Activated T-helper 2 cell treated with anti-CD3 and anti-CD28 coated beads, Interferon-gamma antibody, Interleukin-2, Interleukin-4, amounts not matched to agents 10 μg/mL and 5 μg/mL and 100 μg/mL, durations not matched to agents 14 hours and 24 hours and 36 hours (primary cell): ENCODE results near the gene UBE2K. TPM values are rescaled to one million over a fixed set of nuclear protein-coding genes. Genes with fewer than 3 reads are reported as not detected.
"Not testable (repeated sequence)": the region's sequence is repeated elsewhere in the genome, so short reads cannot be mapped to it uniquely, and the experiment has no call there.

Experiments used
- DNase-seq: peaks from one replicate; pipeline ENCODE4 v3.0.0; 2021; ENCODE audit warnings: low spot score
- H3K27ac Mint-ChIP-seq: one replicate; pipeline ENCODE4 v1.8.0; 2021; ENCODE audit warnings: mixed read lengths
- H3K27me3 Mint-ChIP-seq: one replicate; pipeline ENCODE4 v1.8.0; 2021; ENCODE audit warnings: low read depth, mixed read lengths
- H3K36me3 Mint-ChIP-seq: one replicate; pipeline ENCODE4 v1.8.0; 2021; ENCODE audit warnings: low read depth, mixed read lengths
- H3K4me1 Mint-ChIP-seq: one replicate; pipeline ENCODE4 v1.8.0; 2021; ENCODE audit warnings: low read depth, mixed read lengths
- H3K4me3 Mint-ChIP-seq: one replicate; pipeline ENCODE4 v1.8.0; 2021; ENCODE audit warnings: low read depth, mild to moderate bottlenecking, moderate library complexity, mixed read lengths
- H3K9me3 Mint-ChIP-seq: one replicate; pipeline ENCODE4 v1.8.0; 2021; ENCODE audit warnings: mixed read lengths
- intact Hi-C: fragments of 100-400 bp; cut with micrococcal nuclease; formaldehyde crosslinking; loops from one replicate; pipeline ENCODE4 v1.15.1; 2023
- total RNA-seq: library from RNA; stranded (reverse); gene quantifications from 2 replicates; pipeline ENCODE4 v1.2.3, GENCODE V29; 2022

Gene UBE2K
- total RNA-seq, 1 donor from 2014 or later = 94.1 TPM

GRCh38 chr4:39759569-39759968, 61.6 kb downstream of the UBE2K start:
- intact Hi-C loops = no loop called here
- no peak for DNase-seq
- Mint-ChIP-seq H3K9me3 (no peaks in the 10 kb centered on the region), H3K27me3 (no peaks in the 10 kb centered on the region), H3K27ac (no peak overlapping the region), H3K36me3 (peaks cover 52% of the 10 kb centered on the region), H3K4me3 (no peak overlapping the region), H3K4me1 (peaks cover 3% of the 10 kb centered on the region)

DNA sequence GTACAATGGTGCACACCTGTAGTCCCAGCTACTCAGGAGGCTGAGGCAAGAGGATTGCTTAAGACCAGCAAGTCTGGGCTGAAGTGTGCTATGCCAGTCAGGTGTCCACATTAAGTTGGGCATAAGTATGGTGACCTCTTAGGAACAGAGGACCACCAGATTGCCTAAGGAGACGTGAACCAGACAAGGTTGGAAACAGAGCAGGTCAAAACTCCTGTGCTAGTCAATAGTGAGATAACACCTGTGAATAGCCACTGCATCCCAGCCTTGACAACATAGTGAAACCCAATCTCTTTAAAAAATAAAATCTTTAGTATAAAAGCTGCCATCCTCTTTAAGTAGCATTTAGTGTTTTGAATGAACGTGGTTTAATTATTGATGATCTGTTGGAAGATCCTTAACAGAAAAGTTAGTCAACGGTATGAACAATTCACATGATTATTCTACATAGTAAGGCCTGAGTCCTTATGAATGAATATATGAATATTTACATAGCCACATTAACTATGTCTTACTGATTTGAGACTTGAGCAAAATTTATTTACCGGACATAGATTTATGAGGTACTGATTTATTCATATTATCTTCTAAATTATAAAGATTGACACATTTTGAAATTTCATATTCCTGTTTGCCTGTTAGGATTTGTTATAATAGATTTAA, 63.2 kb downstream of the UBE2K start:
- Mint-ChIP-seq H3K36me3 (peaks cover 49% of the 10 kb centered on the region), H3K27me3 (no peaks in the 10 kb centered on the region), H3K27ac (no peak overlapping the region), H3K4me3 (no peak overlapping the region), H3K4me1 (no peaks in the 10 kb centered on the region), H3K9me3 (no peaks in the 10 kb centered on the region)
- intact Hi-C loops = no loop called here
- no peak for DNase-seq

- H3K4me1 Mint-ChIP-seq = no peaks in the 10 kb centered on the region
- H3K4me3 Mint-ChIP-seq = no peak overlapping the region
- intact Hi-C loops = no loop called here
- no peak overlapping the region for H3K27ac Mint-ChIP-seq
- H3K27me3 Mint-ChIP-seq = no peaks in the 10 kb centered on the region
- DNase-seq = no peak
- H3K9me3 Mint-ChIP-seq = no peaks in the 10 kb centered on the region
- peaks cover 36% of the 10 kb centered on the region for H3K36me3 Mint-ChIP-seq
Measured at GRCh38 chr4:39763714-39764572, 66.0 kb downstream of the UBE2K start.

DNA sequence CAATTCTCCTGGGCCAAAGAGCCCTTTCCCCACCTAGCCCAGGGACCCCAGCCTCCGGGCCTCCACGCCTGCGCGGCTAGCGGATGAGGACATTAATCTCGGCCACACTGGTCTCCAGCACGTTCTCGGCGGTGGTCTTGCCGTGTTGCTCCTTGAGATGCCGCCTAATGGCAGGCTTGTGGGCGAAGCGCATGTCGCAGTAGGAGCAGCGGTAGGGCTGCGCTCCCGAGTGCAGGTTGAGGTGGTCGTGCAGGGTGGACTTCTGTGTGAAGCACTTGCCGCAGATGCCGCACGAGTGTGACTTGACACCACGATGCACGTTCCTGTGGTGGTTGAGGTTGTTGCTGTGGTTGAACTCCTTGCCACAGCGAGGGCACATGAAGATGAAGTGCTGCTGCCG, 72.1 kb downstream of the UBE2K start:
- Mint-ChIP-seq H3K27me3 (no peaks in the 10 kb centered on the region), H3K36me3 (peaks cover 27% of the 10 kb centered on the region), H3K4me3 (no peak overlapping the region), H3K4me1 (no peaks in the 10 kb centered on the region), H3K27ac (no peak overlapping the region), H3K9me3 (no peaks in the 10 kb centered on the region)
- intact Hi-C loops = no loop called here
- DNase-seq = no peak

- Mint-ChIP-seq H3K36me3 (peaks cover 32% of the 10 kb centered on the region), H3K4me1 (no peaks in the 10 kb centered on the region), H3K27ac (no peak overlapping the region), H3K9me3 (no peaks in the 10 kb centered on the region), H3K27me3 (no peaks in the 10 kb centered on the region), H3K4me3 (no peak overlapping the region)
- intact Hi-C loops = no loop called here
- no peak for DNase-seq
Measured at GRCh38 chr4:39770471-39770870, 72.5 kb downstream of the UBE2K start.

GRCh38 chr4:39770969-39771724, 73.2 kb downstream of the UBE2K start:
- H3K9me3 Mint-ChIP-seq = no peaks in the 10 kb centered on the region
- no peak for DNase-seq
- intact Hi-C loops = no loop called here
- peaks cover 32% of the 10 kb centered on the region for H3K36me3 Mint-ChIP-seq
- no peak overlapping the region for H3K27ac Mint-ChIP-seq
- no peaks in the 10 kb centered on the region for H3K27me3 Mint-ChIP-seq
- H3K4me3 Mint-ChIP-seq = no peak overlapping the region
- no peaks in the 10 kb centered on the region for H3K4me1 Mint-ChIP-seq

GRCh38 chr4:39781988-39782387, 84.1 kb downstream of the UBE2K start:
- H3K9me3 Mint-ChIP-seq, H3K27ac Mint-ChIP-seq, H3K4me1 Mint-ChIP-seq, DNase-seq, H3K27me3 Mint-ChIP-seq, H3K4me3 Mint-ChIP-seq, intact Hi-C loops: not testable (repeated sequence)
- peaks cover 27% of the 10 kb centered on the region for H3K36me3 Mint-ChIP-seq

- Mint-ChIP-seq H3K9me3 (no peaks in the 10 kb centered on the region), H3K27ac (no peak overlapping the region), H3K4me3 (no peak overlapping the region), H3K27me3 (no peaks in the 10 kb centered on the region), H3K36me3 (peaks cover 6% of the 10 kb centered on the region), H3K4me1 (no peaks in the 10 kb centered on the region)
- intact Hi-C loops = no loop called here
- no peak for DNase-seq
Measured at GRCh38 chr4:39785083-39785482, 87.1 kb downstream of the UBE2K start.

- H3K27me3 Mint-ChIP-seq = no peaks in the 10 kb centered on the region
- H3K9me3 Mint-ChIP-seq = no peaks in the 10 kb centered on the region
- no peaks in the 10 kb centered on the region for H3K36me3 Mint-ChIP-seq
- DNase-seq = no peak
- no peaks in the 10 kb centered on the region for H3K4me1 Mint-ChIP-seq
- H3K4me3 Mint-ChIP-seq = no peak overlapping the region
- intact Hi-C loops = no loop called here
- H3K27ac Mint-ChIP-seq = no peak overlapping the region
Measured at GRCh38 chr4:39786838-39787237, 88.9 kb downstream of the UBE2K start.

DNA sequence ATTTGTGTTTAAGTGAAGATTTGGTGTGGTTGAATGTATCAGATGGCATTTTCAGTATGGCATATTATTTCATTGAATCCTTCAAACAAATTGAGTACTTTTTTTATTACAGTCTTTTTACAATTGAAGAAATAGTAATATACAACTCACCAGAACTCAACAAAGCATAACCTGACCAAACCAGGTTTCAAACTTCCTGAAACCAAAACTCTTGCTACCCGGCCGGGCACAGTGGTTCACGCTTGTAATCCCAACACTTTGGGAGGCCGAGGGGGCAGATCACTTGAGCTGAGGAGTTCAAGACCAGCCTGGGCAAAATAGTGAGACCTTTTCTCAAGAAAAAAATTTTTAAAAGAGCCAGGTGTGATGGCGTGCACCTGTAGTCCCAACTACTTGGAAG, 94.2 kb downstream of the UBE2K start:
- Mint-ChIP-seq H3K9me3 (no peaks in the 10 kb centered on the region), H3K27me3 (no peaks in the 10 kb centered on the region), H3K4me1 (no peaks in the 10 kb centered on the region), H3K27ac (no peak overlapping the region), H3K36me3 (no peaks in the 10 kb centered on the region), H3K4me3 (no peak overlapping the region)
- no peak for DNase-seq
- intact Hi-C loops = no loop called here

DNA sequence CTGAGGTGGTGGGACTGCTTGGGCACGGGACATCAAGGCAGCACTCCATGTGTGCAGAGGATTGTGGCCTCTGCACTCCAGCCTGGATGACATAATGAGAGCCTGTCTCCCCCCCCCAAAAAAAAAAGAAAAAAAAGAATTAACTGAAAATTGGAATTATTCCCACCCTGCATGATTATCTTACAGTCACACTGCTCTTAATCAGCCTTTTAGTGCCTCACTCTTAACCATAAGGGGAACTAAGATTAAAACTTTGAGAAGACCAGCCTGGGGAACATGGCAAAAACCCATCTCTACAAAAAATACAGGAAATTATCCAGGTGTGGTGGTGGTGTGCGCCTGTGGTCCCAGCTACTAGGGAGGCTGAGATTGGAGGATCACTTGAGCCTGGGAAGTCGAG, 94.6 kb downstream of the UBE2K start:
- H3K27ac Mint-ChIP-seq = no peak overlapping the region
- intact Hi-C loops = no loop called here
- H3K4me3 Mint-ChIP-seq = no peak overlapping the region
- DNase-seq = no peak
- H3K4me1 Mint-ChIP-seq = no peaks in the 10 kb centered on the region
- no peaks in the 10 kb centered on the region for H3K9me3 Mint-ChIP-seq
- no peaks in the 10 kb centered on the region for H3K27me3 Mint-ChIP-seq
- no peaks in the 10 kb centered on the region for H3K36me3 Mint-ChIP-seq

GRCh38 chr4:39792976-39793375, 95.0 kb downstream of the UBE2K start:
- H3K27me3 Mint-ChIP-seq, DNase-seq, intact Hi-C loops, H3K4me1 Mint-ChIP-seq, H3K27ac Mint-ChIP-seq, H3K9me3 Mint-ChIP-seq, H3K4me3 Mint-ChIP-seq, H3K36me3 Mint-ChIP-seq: not testable (repeated sequence)

DNA sequence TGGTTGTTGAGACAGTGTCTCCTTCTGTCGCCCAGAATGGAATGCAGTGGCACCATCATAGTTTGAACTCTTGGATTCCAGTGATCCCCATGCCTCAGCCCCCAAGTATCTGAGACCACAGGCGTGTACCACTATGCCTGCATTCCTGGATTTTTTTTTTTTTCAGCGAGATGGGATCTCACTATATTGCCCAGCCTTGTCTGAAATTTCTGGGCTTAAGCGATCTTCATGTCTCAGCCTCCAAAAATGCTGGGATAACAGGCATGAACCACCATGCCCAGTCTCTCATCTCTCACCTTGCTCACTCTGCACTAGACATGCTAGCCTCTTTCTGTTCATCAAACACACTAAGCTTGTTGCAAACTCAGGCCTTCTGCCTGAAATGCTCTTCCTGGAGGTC, 104.1 kb downstream of the UBE2K start:
- Mint-ChIP-seq H3K4me3 (no peak overlapping the region), H3K27ac (no peak overlapping the region), H3K9me3 (no peaks in the 10 kb centered on the region), H3K36me3 (no peaks in the 10 kb centered on the region), H3K27me3 (no peaks in the 10 kb centered on the region), H3K4me1 (no peaks in the 10 kb centered on the region)
- intact Hi-C loops = no loop called here
- no peak for DNase-seq
